ENCODE results near the gene TP53RK.

GRCh38 chr20:46735436-46735835 is 46.2 kb upstream of the TP53RK start:
- no peak for TF ChIP-seq EZH2phosphoT487 (IDR thresholded peaks at IDR 0.05)
- no peak for TF ChIP-seq CTCF (IDR thresholded peaks at IDR 0.05)
- no peak for TF ChIP-seq EZH2 (IDR thresholded peaks at IDR 0.05)

Measured in neural progenitor cell (in vitro differentiated cells).